OCI-LY3 (cell line): ENCODE data around the gene SMYD2.

ENCODE experiments used
- CTCF ChIP-seq: fragments of 200-600, 300-600 bp; sonication (generic); IDR thresholded peaks from 2 replicates; pipeline ENCODE4 v1.5.1; 2014; ENCODE audit warnings: antibody characterized with exemption, low read length, low read depth
- EZH2phosphoT487 ChIP-seq: fragments of 200-600 bp; shearing (Covaris generic); IDR thresholded peaks from 2 replicates; pipeline ENCODE4 v1.6.1; 2018; ENCODE audit warnings: antibody characterized with exemption, mixed run types, low read depth

- TF ChIP-seq CTCF (no peak), EZH2phosphoT487 (no peak)
Observed at GRCh38 chr1:214386333-214386732, 105.4 kb downstream of the SMYD2 start.
